Central memory CD4-positive, alpha-beta T cell (primary cell): ENCODE results near the gene TM4SF18.

Experiments used
- DNase-seq: peaks from one replicate; pipeline ENCODE4 v3.0.0; 2022

Gene TM4SF18

GRCh38 chr3:149327156-149327555 is 6.3 kb downstream of the TM4SF18 start:
- no peak for DNase-seq

DNA sequence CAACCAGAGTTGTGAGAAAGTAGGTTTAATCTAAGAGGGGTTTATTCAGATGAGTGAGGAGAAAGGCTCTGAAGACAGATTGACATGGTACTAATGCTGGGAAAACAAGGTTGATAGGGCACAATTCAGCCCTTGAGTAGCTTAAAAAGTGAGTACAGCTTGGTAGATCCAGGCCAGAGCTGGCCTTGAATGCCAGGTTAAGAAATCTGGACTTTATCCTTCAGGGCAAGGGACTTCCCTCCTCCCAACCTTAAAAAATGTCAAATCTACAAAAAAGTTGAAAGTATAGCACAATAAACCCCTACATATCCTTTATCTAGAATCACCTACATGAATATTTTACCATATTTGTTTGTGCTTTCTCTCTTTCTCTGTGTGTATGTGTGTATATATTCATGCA is 7.9 kb downstream of the TM4SF18 start:
- DNase-seq, result no peak

- no peak for DNase-seq
These were observed 9.1 kb downstream of the TM4SF18 start for GRCh38 chr3:149324332-149324731.

DNA sequence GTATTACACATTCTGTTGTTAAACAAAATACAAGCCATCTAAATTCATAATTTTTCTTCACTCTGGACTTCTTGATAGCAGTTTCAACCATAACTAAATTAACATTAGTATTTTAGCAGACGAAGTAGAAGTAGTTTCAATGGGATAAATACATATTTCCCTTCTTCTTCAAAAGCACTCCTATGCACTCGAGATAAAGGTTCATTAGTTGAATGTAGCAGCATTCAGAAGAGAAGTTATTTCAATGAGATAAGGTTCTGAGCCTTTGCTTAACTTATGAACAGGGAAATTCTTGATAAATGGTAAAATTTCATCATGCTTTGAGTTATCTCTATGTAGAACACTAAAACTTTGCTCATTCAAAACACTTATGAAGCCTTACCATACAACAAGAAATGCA is 11.8 kb downstream of the TM4SF18 start:
- no peak for DNase-seq

DNA sequence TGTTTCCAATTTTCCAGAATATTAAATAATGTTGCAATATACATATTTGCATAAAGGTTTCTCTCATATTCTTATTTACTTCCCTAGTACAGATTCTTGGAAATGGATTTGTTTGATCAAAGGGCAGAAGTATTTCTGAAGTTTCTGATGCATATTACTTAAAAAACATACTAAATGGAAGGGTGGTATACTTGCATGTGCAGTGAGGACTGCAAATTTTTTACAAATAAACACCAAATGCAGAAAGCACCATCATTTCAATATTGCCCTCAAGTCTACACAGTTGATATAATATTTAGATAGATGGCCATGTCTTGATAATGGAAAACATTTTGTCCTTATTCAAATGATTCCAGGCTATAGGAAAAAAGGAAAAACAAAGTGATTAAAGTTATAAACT is 12.3 kb downstream of the TM4SF18 start:
- no peak for DNase-seq

- DNase-seq, result no peak
These were observed 13.7 kb downstream of the TM4SF18 start for GRCh38 chr3:149319750-149320149.

DNA sequence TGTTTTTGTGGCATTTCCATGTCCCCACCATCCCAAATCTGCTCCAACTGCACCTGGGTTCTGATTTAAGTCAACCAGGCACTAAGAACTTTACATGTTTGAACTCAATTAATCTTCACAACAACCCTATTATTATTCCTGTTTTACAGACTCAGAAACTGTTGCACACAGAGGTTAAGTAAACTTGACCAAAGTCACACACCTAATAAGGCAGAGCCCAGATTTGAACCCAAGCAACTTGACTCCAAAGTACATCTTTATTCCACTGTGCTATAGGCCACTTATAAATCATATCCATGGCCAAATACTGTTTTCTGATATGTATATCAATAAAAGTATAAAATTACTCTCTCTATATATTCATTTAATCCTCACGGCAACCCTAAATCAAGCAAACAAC is 16.4 kb downstream of the TM4SF18 start:
- no peak for DNase-seq

GRCh38 chr3:149316437-149316836 is 17.0 kb downstream of the TM4SF18 start:
- no peak for DNase-seq

DNA sequence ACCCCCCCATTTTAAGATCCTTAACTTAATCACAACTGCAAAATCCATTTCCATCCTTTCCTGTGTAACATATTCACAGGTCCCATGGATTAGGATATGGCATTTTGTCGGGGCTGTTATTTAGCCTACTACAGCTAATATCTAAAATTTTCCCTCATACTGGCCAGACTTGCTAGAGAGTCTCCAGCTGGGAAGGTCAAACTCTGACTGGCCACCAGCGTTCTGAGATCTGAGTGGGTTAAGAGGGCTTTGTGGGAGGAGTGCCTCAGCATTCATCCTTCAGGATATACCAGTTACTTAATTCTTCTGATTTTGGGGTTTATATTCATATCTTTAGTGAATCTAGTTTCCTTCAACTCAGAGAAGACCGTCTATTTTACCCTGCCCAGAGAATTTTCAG is 17.7 kb downstream of the TM4SF18 start:
- DNase-seq, result no peak

DNA sequence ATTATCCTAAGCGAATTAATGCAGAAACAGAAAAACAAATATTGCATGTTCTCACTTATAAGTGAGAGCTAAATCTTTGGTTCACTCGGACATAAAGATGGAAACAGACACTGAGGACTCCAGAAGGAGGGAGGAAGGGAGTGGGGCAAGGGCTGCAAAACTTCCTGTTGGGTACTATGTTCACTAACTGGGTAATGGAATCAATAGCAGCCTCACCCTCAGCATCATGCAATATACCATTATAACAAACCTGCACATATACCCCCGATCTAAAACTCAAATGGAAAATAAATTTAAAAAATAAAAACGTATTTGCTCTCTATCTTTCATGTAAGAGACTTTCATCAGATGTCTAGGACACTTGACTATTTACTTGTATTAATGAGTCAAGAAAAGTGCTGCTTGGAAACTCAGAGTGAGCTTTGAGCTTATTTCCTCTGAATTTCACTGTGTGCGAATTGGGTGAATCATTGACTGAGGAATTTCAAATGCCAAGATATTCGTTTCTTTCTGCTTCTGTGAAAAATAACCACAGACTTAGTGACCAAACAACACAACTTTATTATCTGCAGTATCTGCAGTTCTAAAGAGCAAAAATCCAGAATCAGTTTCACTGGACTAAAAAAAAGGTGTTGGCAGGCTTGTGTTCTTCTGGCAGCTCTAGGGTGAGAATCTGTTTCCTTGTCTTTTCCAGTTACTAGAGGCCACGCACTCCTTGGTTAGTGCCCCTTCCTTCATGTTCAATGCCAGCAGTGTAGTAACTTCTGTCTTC is 18.4 kb downstream of the TM4SF18 start:
- no peak for DNase-seq

GRCh38 chr3:149313542-149313941 is 19.9 kb downstream of the TM4SF18 start:
- no peak for DNase-seq

DNA sequence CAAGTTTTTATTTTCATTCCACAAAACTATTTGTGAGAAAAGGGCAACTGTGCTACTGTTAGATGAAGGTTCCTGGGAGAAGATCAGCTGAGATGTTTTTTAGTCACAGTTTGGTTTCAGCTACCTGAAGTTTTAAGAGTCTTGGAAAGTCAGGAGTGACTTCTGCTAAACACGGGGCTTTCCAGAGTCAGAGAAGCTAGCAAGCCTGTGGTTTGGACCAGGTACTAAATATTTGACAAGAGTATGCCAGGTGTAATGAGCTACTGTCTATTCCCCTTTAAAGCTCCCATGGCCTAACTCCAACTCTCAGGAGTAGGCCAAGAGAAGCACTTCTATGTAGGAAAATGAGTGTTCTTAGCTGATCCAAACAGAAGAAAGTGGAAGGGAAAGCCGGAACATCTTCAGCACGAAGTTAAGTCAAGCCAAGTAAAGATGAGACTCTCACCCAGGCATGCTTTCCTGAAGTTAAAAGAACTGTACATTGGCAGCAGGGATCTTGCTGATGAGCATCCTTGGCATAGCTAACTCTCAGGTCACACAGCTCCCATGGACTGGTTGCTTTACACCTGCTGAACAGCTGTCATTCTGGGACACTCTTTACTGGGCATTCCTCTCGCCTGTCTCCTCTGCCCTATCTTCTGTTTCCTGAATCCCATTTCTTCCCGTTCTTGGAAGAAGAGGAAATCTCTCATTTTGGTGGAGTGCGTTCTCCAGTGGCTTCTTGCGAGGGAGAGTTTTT is 22.5 kb downstream of the TM4SF18 start:
- DNase-seq, result no peak

- DNase-seq, result no peak
These were observed 26.0 kb downstream of the TM4SF18 start for GRCh38 chr3:149307435-149307783.

DNA sequence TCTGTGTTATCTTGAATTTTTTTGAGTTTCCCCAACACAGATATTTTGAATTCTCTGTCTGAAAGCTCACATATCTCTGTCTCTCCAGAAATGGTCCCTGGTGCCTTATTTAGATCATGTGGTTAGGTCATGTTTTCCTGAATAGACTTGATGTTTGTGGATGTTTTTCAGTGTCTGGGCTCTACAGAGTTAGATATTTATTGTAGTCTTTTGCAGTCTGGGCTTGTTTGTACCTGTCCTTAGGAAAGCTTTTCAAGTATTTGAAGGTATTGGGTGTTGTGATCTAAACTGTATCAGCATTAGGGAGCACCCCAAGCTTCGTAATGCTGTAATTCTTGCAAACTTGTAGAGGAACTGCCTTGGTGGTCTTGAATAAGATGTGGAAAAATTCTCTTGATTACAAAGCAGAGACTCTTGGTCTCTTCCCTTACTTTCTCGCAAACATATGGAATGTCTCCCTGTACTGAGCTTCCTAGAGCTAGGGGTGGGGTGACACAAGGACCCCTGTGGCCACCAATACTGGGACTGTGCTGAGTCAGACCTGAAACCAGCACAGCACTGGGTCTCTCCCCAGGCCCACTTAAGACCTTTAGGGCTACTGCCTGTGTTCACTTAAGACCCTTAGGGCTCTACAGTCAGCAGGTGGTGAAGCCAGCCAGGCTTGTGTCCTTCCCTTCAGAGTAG is 26.5 kb downstream of the TM4SF18 start:
- no peak for DNase-seq

DNA sequence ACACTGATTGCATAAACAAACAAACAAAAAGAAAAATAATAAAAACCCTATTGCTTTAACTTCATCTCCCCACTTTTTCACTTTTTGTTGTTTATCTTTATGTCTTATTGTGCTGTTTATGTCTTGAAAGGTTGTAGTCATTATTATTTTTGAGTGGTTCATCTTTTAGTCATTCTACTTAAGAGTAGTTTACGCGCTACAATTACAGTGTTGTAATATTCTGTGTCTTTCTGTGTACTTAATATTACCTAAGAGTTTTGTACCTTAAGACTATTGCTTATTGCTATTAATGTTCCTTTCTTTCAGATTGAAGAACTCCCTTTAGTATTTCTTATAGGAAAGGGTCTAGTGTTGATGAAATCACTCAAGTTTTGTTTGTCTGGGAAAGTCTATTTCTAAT is 28.1 kb downstream of the TM4SF18 start:
- DNase-seq, result no peak

DNA sequence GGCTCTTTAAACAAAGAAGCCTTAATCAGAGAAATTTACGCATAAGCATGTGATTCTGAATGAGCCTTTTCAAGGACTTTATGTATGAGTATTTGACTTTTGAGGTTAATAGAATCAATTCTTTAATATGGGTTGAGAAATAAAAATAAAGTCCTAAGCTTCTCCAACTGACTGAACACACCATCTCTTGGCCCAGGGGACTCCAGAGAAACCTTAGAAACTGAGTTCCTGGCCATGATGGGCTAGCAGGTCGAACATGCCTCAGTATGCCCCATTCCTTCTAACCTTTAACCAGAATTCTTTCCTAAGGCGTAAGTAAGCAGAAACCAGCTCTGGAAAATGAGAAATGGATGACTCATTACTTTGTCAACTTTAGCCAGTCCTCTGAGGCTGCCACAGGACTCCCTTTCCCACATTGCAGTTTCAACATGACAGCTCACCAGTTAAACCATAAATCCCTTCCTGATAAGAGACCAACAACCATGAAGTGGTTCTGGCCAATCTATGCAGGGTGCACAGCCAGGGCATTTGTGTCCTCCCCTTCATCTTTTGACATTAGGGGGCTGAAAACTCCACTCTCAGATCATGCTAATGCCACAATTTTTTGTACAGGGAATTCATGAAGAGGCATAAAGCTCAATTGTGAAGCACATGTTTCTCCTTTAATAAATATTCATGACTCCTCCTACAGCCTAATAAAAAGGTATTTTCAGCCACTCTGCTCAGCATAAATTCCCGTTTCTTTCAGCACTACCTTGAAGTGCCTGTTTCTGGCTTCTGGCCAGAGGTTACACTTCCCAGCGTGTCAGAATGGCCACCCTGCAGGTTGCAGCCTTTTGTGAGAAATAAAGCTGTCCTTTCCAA is 33.3 kb downstream of the TM4SF18 start:
- no peak for DNase-seq

DNA sequence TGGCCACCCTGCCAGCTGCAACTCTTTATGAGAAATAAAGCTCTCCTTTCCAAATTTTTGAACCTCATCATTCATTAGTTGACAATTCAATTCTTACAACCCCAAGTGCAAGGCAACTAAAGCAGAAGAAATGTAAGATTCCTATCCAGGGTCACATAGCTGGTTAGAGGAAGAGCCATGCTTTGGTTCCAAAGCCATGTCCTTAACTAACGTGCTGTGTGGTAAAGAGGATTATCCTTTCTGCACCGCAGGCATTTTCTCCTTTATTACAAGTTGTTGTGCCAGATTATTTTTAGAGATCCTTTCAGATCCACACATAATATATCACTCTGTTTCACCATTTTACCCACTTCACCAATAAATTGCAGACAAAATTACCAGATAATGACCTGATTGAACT is 36.5 kb downstream of the TM4SF18 start:
- no peak for DNase-seq

GRCh38 chr3:149292666-149293065 is 40.8 kb downstream of the TM4SF18 start:
- no peak for DNase-seq

- no peak for DNase-seq
These were observed 42.3 kb downstream of the TM4SF18 start for GRCh38 chr3:149291178-149291577.

DNA sequence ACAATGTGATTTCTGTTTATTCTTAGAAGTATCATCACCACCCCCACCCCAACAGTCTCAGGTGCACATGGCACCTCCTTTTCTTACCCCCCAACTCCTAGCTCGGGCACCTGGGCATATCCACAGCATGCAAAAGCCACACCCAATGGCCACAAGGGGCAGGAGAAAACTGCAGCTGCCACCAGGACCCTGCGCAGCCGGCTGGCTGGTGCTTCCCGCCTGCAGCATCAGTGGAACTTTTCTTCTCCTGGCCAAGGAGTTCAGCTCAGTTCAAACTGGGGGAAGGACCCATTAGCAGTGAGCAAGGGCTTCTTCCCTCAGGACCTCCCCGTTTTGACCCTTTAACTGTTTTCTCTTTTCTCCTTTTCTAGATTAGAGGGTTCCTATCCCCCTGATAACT is 44.8 kb downstream of the TM4SF18 start:
- DNase-seq, result no peak

- no peak for DNase-seq
These were observed 49.4 kb downstream of the TM4SF18 start for GRCh38 chr3:149284034-149284433.

GRCh38 chr3:149283401-149283800 is 50.0 kb downstream of the TM4SF18 start:
- DNase-seq, result no peak

DNA sequence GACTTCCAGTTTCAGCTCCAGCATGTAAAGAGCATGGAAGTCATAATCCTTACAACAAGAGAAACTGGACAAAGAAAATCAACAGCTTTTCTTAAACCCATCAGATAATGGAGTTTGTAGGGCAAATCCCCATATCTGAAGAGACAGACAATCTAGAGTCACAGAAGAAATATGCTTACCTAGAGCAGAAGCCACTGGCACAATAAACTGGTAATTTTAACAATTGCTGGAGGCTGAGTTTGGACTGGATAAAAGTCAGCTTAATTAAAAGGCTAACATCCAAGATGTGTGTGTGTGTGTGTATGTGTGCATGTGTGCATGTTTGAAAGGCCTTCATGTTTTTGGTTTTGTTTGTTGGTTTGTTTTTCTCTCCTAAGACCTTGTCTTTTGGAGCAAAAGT is 50.6 kb downstream of the TM4SF18 start:
- DNase-seq, result no peak
